PC-9 (cell line): ENCODE results near the gene IRAK1. TPM values are rescaled to one million over a fixed set of nuclear protein-coding genes. Genes with fewer than 3 reads are reported as not detected.

Source experiments
- BruUV-seq: library from RNA; stranded (reverse); fragments of 400-500 nt; replicated peaks from 2 replicates; lab custom pipeline; 2021; lab: Mats Ljungman, UMichigan
- CTCF ChIA-PET: fragments of 300-600 bp; sonication (Branson Sonifier 250); formaldehyde crosslinking; loops from one replicate; lab custom pipeline; 2022; ENCODE audit warnings: antibody characterized with exemption; lab: Charles Lee
- POLR2A ChIA-PET: fragments of 300-600 bp; sonication (Branson Sonifier 250); formaldehyde crosslinking; loops from one replicate; lab custom pipeline; 2022; ENCODE audit warnings: antibody characterized with exemption; ENCODE audit not compliant: unreplicated experiment; lab: Charles Lee
- DNase-seq, 2 experiments: peaks; one replicate each; pipeline versions ENCODE4 v3.0.0 to v3.0.0-alpha.2; 2015 to 2022; ENCODE audit warnings: mixed read lengths in 1 of 2
- H2AFZ ChIP-seq: fragments of 200-600 bp; sonication (generic); 2 replicates; pipeline ENCODE4 v1.8.1; 2017; ENCODE audit warnings: antibody characterized with exemption
- H3F3A ChIP-seq: fragments of 200-600 bp; sonication (generic); 2 replicates; pipeline ENCODE4 v1.8.1; 2017; ENCODE audit warnings: antibody characterized with exemption, mild to moderate bottlenecking, low read depth; ENCODE audit not compliant: insufficient read depth
- H3K27ac ChIP-seq: fragments of 200-600 bp; sonication (generic); 2 replicates; pipeline ENCODE4 v1.6.1; 2016; ENCODE audit warnings: mixed run types
- H3K27me3 ChIP-seq: fragments of 200-600 bp; sonication (generic); 2 replicates; pipeline ENCODE4 v1.6.1; 2016; ENCODE audit warnings: low read depth, mixed run types; ENCODE audit not compliant: insufficient read depth
- H3K36me3 ChIP-seq: fragments of 200-600 bp; sonication (generic); 2 replicates; pipeline ENCODE4 v1.6.1; 2016; ENCODE audit warnings: low read depth, mixed run types
- H3K4me1 ChIP-seq: fragments of 200-600 bp; sonication (generic); replicated peaks from 2 replicates; pipeline ENCODE4 v1.6.1; 2016; ENCODE audit warnings: mixed run types; ENCODE audit not compliant: insufficient read depth
- H3K4me2 ChIP-seq: fragments of 200-600 bp; sonication (generic); 2 replicates; pipeline ENCODE4 v1.6.1; 2017; ENCODE audit warnings: mixed run types
- H3K4me3 ChIP-seq: fragments of 200-600 bp; sonication (generic); 2 replicates; pipeline ENCODE4 v1.6.1; 2016; ENCODE audit warnings: mixed run types
- H3K79me2 ChIP-seq: fragments of 200-600 bp; sonication (generic); 2 replicates; pipeline ENCODE4 v1.6.1; 2017; ENCODE audit warnings: low read depth, mixed run types
- H3K9me2 ChIP-seq: fragments of 200-600 bp; sonication (generic); 2 replicates; pipeline ENCODE4 v1.8.1; 2017; ENCODE audit warnings: mild to moderate bottlenecking; ENCODE audit not compliant: insufficient read depth
- H3K9me3 ChIP-seq: fragments of 200-600 bp; sonication (generic); 2 replicates; pipeline ENCODE4 v1.8.1; 2016; ENCODE audit warnings: low read depth; ENCODE audit not compliant: insufficient read depth
- H4K20me1 ChIP-seq: fragments of 200-600 bp; sonication (generic); 2 replicates; pipeline ENCODE4 v1.8.1; 2017; ENCODE audit not compliant: insufficient read depth
- EZH2 ChIP-seq: fragments of 200-600 bp; sonication (generic); IDR thresholded peaks from 2 replicates; pipeline ENCODE4 v1.8.0; 2017; ENCODE audit warnings: antibody characterized with exemption, low read depth
- intact Hi-C: fragments of 100-400 bp; cut with micrococcal nuclease; formaldehyde crosslinking; loops from one replicate; pipeline ENCODE4 v1.10.0; 2022; ENCODE audit not compliant: unreplicated experiment
- total RNA-seq: library from RNA; stranded (reverse); gene quantifications from 2 replicates; pipeline ENCODE4 v1.2.3, GENCODE V29; 2021
- TF ChIP-seq, protein P1 (sequence below): fragments of 200-600 bp; sonication (generic); conservative IDR thresholded peaks from 2 replicates; pipeline ENCODE4 v1.6.1; 2017; ENCODE audit warnings: mixed run types, antibody characterized with exemption, mild to moderate bottlenecking, moderate library complexity

The IRAK1 gene
- total RNA-seq, 1 experiment from 2014 or later, result 364 TPM

GRCh38 chrX:154024271-154024670 is 4.6 kb upstream of the IRAK1 start:
- Histone ChIP-seq H3K4me2 (no peak overlapping the region), H4K20me1 (no peaks in the 10 kb centered on the region), H3K79me2 (peaks cover 2% of the 10 kb centered on the region; the same call in 1 of the 2 replicates), H3K27me3 (no peaks in the 10 kb centered on the region), H3K4me1 (peaks cover 8% of the 10 kb centered on the region; the same call in 1 of the 2 replicates), H3K9me3 (no peaks in the 10 kb centered on the region), H3F3A (peaks cover 5% of the 10 kb centered on the region; the same call in 1 of the 2 replicates), H2AFZ (no peak overlapping the region), H3K36me3 (no peaks in the 10 kb centered on the region), H3K4me3 (no peak overlapping the region), H3K9me2 (no peaks in the 10 kb centered on the region), H3K27ac (no peak overlapping the region)
- no peak for DNase-seq
- ChIA-PET CTCF (no interaction called here), POLR2A (no interaction called here)
- intact Hi-C loops, result no loop called here
- no TSS peak for BruUV-seq
- TF ChIP-seq, protein P1, sequence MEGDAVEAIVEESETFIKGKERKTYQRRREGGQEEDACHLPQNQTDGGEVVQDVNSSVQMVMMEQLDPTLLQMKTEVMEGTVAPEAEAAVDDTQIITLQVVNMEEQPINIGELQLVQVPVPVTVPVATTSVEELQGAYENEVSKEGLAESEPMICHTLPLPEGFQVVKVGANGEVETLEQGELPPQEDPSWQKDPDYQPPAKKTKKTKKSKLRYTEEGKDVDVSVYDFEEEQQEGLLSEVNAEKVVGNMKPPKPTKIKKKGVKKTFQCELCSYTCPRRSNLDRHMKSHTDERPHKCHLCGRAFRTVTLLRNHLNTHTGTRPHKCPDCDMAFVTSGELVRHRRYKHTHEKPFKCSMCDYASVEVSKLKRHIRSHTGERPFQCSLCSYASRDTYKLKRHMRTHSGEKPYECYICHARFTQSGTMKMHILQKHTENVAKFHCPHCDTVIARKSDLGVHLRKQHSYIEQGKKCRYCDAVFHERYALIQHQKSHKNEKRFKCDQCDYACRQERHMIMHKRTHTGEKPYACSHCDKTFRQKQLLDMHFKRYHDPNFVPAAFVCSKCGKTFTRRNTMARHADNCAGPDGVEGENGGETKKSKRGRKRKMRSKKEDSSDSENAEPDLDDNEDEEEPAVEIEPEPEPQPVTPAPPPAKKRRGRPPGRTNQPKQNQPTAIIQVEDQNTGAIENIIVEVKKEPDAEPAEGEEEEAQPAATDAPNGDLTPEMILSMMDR, result no peak
- TF ChIP-seq EZH2, result no peak

GRCh38 chrX:154023276-154024000 is 3.7 kb upstream of the IRAK1 start:
- H3K4me1 ChIP-seq, result peaks cover 8% of the 10 kb centered on the region; the same call in 1 of the 2 replicates
- ChIA-PET CTCF (interaction anchor here (0.5 kb wide), 1 partner anchor 78 kb away, joined by 4 read pairs; no protein-coding TSS in a partner anchor), POLR2A (no interaction called here)
- peaks cover 5% of the 10 kb centered on the region; the same call in 1 of the 2 replicates for H3F3A ChIP-seq
- no peaks in the 10 kb centered on the region for H4K20me1 ChIP-seq
- H3K4me3 ChIP-seq, result no peak overlapping the region
- H3K27ac ChIP-seq, result no peak overlapping the region
- no peak for DNase-seq
- peaks cover 11% of the 10 kb centered on the region for H3K79me2 ChIP-seq
- no peak overlapping the region for H2AFZ ChIP-seq
- H3K9me2 ChIP-seq, result no peaks in the 10 kb centered on the region
- no peak overlapping the region for H3K4me2 ChIP-seq
- no peaks in the 10 kb centered on the region for H3K9me3 ChIP-seq
- TF ChIP-seq, protein P1, result no peak
- TF ChIP-seq EZH2, result no peak
- H3K27me3 ChIP-seq, result no peaks in the 10 kb centered on the region
- no TSS peak for BruUV-seq
- H3K36me3 ChIP-seq, result no peaks in the 10 kb centered on the region
- intact Hi-C loops, result no loop called here

- no TSS peak for BruUV-seq
- Histone ChIP-seq H3K9me2 (no peaks in the 10 kb centered on the region), H3K4me3 (no peak overlapping the region), H3K27me3 (no peaks in the 10 kb centered on the region), H3K36me3 (no peaks in the 10 kb centered on the region), H3K79me2 (peaks cover 21% of the 10 kb centered on the region), H3K4me2 (no peak overlapping the region), H3K27ac (no peak overlapping the region), H3F3A (peaks cover 5% of the 10 kb centered on the region; the same call in 1 of the 2 replicates), H3K9me3 (no peaks in the 10 kb centered on the region), H4K20me1 (no peaks in the 10 kb centered on the region), H3K4me1 (peaks cover 8% of the 10 kb centered on the region; the same call in 1 of the 2 replicates), H2AFZ (no peak overlapping the region)
- intact Hi-C loops, result no loop called here
- CTCF ChIA-PET, result interaction anchor here (1.0 kb wide), 1 partner anchor 9 kb away, joined by 4 read pairs; no protein-coding TSS in a partner anchor
- POLR2A ChIA-PET, result no interaction called here
- no peak for DNase-seq
- TF ChIP-seq EZH2, result no peak
- TF ChIP-seq, protein P1, result no peak
Measured at GRCh38 chrX:154022108-154022507, 2.4 kb upstream of the IRAK1 start.
